Keratinocyte (primary cell): Measurements from ENCODE around the gene IP6K2. TPM values are rescaled to one million over a fixed set of nuclear protein-coding genes. Genes with fewer than 3 reads are reported as not detected.

Source experiments
- DNase-seq: peaks from one replicate; pipeline ENCODE4 v3.0.0-alpha.2; 2011; ENCODE audit warnings: low read depth, missing footprints, low spot score
- FAIRE-seq: peaks from 2 replicates; lab custom pipeline; 2011; peaks lifted over from hg19 to GRCh38; lab: Jason Lieb, UNC
- H2AFZ ChIP-seq: 2 replicates; pipeline ENCODE4 v1.6.0; 2012; ENCODE audit warnings: low read length, control low read depth, inconsistent platforms; ENCODE audit not compliant: control insufficient read depth
- H3K27ac ChIP-seq: 2 replicates; pipeline ENCODE4 v1.5.1; 2011; ENCODE audit warnings: low read length; ENCODE audit not compliant: control insufficient read depth, insufficient read depth
- H3K27me3 ChIP-seq: 3 replicates; pipeline ENCODE4 v1.6.0; 2011; ENCODE audit warnings: low read length; ENCODE audit not compliant: control insufficient read depth, insufficient read depth; ENCODE audit errors: extremely low read depth
- H3K36me3 ChIP-seq, 2 experiments: 2 replicates in 1 of 2; 3 replicates in 1 of 2; pipeline ENCODE4 v1.5.1; 2011; ENCODE audit warnings: low read length in 2 of 2, mild to moderate bottlenecking in 1 of 2; ENCODE audit not compliant: control insufficient read depth in 2 of 2, insufficient read depth in 2 of 2; ENCODE audit errors: extremely low read depth in 1 of 2
- H3K4me1 ChIP-seq: 3 replicates; pipeline ENCODE4 v1.5.1; 2011; ENCODE audit warnings: low read length; ENCODE audit not compliant: control insufficient read depth, insufficient read depth; ENCODE audit errors: extremely low read depth
- H3K4me2 ChIP-seq: 3 replicates; pipeline ENCODE4 v1.6.0; 2011; ENCODE audit warnings: low read depth, low read length; ENCODE audit not compliant: control insufficient read depth, insufficient read depth; ENCODE audit errors: extremely low read depth
- H3K4me3 ChIP-seq, 3 experiments: fragments of 200-600 bp in 1 of 3; sonication (generic) in 1 of 3; 2 replicates in 2 of 3; 3 replicates in 1 of 3; pipeline ENCODE4 v1.5.1; 2011 to 2016; ENCODE audit warnings: low read length in 3 of 3, mild to moderate bottlenecking in 3 of 3, control low read depth in 2 of 3, inconsistent platforms in 1 of 3, low read depth in 1 of 3, mixed read lengths in 1 of 3, mixed run types in 1 of 3, moderate library complexity in 1 of 3; ENCODE audit not compliant: control insufficient read depth in 2 of 3, insufficient read depth in 2 of 3; ENCODE audit errors: extremely low read depth in 1 of 3
- H3K79me2 ChIP-seq: 2 replicates; pipeline ENCODE4 v1.6.0; 2012; ENCODE audit warnings: low read length; ENCODE audit not compliant: control insufficient read depth, insufficient read depth
- H3K9ac ChIP-seq: 3 replicates; pipeline ENCODE4 v1.6.0; 2011; ENCODE audit warnings: low read length; ENCODE audit not compliant: control insufficient read depth, insufficient read depth; ENCODE audit errors: extremely low read depth
- H3K9me1 ChIP-seq: 3 replicates; pipeline ENCODE4 v1.6.0; 2011; ENCODE audit warnings: low read length; ENCODE audit not compliant: control insufficient read depth, insufficient read depth; ENCODE audit errors: extremely low read depth
- H3K9me3 ChIP-seq: 2 replicates; pipeline ENCODE4 v1.5.1; 2012; ENCODE audit warnings: low read depth, low read length; ENCODE audit not compliant: control insufficient read depth
- H4K20me1 ChIP-seq: 3 replicates; pipeline ENCODE4 v1.6.0; 2011; ENCODE audit warnings: low read length; ENCODE audit not compliant: control insufficient read depth, insufficient read depth; ENCODE audit errors: extremely low read depth
- EZH2 ChIP-seq: IDR thresholded peaks from one replicate; pipeline ENCODE4 v1.6.1; 2012; ENCODE audit warnings: inconsistent platforms, mild to moderate bottlenecking, low read length, moderate library complexity
- dilution Hi-C: fragments of 300-500 bp; cut with MboI; formaldehyde crosslinking; loops from one replicate; pipeline ENCODE4 v1.7.0; 2020; ENCODE audit warnings: low sequenced_read_pairs; ENCODE audit not compliant: extremely low pct_ligation_motif_present
- polyA plus RNA-seq, 5 experiments: library from polyadenylated mRNA; depleted of rRNA in 3 of 5; stranded (reverse) in 3 of 5; stranded (forward) in 1 of 5; unstranded in 1 of 5; fragments of >200 nt; gene quantifications; 1 replicate in 1 of 5; 2 replicates in 3 of 5; 3 replicates in 1 of 5; pipeline versions ENCODE4 v1.2.1 to v1.2.3, GENCODE V29; 2011 to 2012; ENCODE audit warnings: missing spikeins in 2 of 5, low read depth in 1 of 5, low replicate concordance in 1 of 5
- TF ChIP-seq, protein P1 (sequence below), 3 experiments: IDR thresholded peaks in 1 of 3; conservative IDR thresholded peaks in 1 of 3; optimal IDR thresholded peaks in 1 of 3; 2 replicates in 2 of 3; 3 replicates in 1 of 3; pipeline versions ENCODE3 to v1.5.1; 2011; ENCODE audit warnings: low read length in 3 of 3, mild to moderate bottlenecking in 3 of 3, moderate library complexity in 2 of 3, control low read depth in 1 of 3, inconsistent platforms in 1 of 3; ENCODE audit not compliant: insufficient read depth in 2 of 3; ENCODE audit errors: extremely low read depth in 1 of 3

Gene IP6K2
- polyA plus RNA-seq, 1 donor (not counting 4 experiments of a cell fraction or from before 2014, with no cell fraction given) = 110 TPM

DNA sequence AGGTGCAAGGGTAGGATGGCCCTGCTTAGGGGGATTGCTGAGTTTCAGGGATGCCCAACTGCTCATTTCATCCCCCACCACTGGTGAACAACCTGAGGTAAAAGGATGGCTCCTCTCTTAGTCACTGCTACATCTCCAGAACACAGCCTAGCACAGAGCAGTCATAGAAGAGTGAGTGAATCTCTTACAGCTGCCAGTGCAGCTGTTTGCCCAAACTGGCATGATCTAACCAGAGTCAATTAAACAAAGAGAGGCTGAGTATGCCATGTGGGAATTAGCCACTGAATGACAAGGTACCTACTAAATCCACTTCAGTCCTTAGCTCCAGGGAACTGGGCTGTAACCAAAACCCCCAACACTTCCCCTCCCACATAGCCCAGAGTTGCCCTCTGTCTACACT, 24.5 kb downstream of the IP6K2 start:
- Histone ChIP-seq H3K4me2 (no peak overlapping the region), H3K27me3 (no peaks in the 10 kb centered on the region), H3K9me1 (peaks cover 5% of the 10 kb centered on the region), H3K36me3 (peaks cover 55 to 63% of the 10 kb centered on the region in 2 experiments), H3K9me3 (no peaks in the 10 kb centered on the region), H4K20me1 (peaks cover 26% of the 10 kb centered on the region), H3K9ac (no peak overlapping the region), H3K79me2 (peaks cover 49% of the 10 kb centered on the region), H3K4me3 (no peak overlapping the region), H3K27ac (peak overlapping the region; percentile 10), H3K4me1 (peaks cover 22% of the 10 kb centered on the region), H2AFZ (no peak overlapping the region)
- FAIRE-seq (no peak), DNase-seq (no peak)
- TF ChIP-seq EZH2 = no peak
- TF ChIP-seq, protein P1, sequence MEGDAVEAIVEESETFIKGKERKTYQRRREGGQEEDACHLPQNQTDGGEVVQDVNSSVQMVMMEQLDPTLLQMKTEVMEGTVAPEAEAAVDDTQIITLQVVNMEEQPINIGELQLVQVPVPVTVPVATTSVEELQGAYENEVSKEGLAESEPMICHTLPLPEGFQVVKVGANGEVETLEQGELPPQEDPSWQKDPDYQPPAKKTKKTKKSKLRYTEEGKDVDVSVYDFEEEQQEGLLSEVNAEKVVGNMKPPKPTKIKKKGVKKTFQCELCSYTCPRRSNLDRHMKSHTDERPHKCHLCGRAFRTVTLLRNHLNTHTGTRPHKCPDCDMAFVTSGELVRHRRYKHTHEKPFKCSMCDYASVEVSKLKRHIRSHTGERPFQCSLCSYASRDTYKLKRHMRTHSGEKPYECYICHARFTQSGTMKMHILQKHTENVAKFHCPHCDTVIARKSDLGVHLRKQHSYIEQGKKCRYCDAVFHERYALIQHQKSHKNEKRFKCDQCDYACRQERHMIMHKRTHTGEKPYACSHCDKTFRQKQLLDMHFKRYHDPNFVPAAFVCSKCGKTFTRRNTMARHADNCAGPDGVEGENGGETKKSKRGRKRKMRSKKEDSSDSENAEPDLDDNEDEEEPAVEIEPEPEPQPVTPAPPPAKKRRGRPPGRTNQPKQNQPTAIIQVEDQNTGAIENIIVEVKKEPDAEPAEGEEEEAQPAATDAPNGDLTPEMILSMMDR (optimal IDR thresholded peaks at IDR 0.05 in 1 of 3, IDR thresholded peaks at IDR 0.05 in 1 of 3, conservative IDR thresholded peaks at IDR 0.05 in 1 of 3; ENCODE audit: extremely low read depth in 1 of 3, insufficient read depth in 2 of 3, low read length in 3 of 3) = no peak
- dilution Hi-C loops = no loop called here

DNA sequence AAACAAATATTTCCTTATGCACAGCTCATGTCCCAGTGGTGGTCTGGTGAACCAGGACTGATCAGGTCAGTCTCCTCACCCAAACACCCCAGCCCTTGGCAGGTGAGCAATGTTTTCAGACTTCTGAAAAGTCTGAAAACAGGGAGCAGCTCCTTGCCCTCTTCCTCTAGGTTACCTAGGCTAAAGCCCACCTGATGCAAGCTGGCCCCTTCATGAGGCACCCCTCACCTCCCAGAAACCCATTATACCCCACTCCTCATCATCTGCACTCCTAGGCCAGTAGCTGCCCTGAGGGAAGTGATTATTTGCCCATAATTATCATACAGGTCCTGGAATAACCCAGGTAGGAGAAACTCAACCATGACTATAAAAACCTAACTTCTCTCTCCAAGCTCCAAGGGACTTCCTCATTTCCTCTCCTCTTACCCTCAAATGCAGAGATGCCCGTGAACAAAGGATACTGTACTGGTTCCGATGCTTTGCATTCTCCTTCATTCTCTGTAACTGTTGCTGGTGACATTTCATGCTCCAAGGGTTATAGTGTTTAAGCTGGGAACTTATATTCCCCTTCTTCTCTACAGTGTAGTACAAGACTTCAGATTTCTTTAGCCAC, 26.1 kb downstream of the IP6K2 start:
- H3K9ac ChIP-seq = no peak overlapping the region
- H2AFZ ChIP-seq = no peak overlapping the region
- dilution Hi-C loops = no loop called here
- peaks cover 5% of the 10 kb centered on the region for H3K9me1 ChIP-seq
- TF ChIP-seq, protein P1 (optimal IDR thresholded peaks at IDR 0.05 in 1 of 3, IDR thresholded peaks at IDR 0.05 in 1 of 3, conservative IDR thresholded peaks at IDR 0.05 in 1 of 3; ENCODE audit: extremely low read depth in 1 of 3, insufficient read depth in 2 of 3, low read length in 3 of 3) = no peak
- TF ChIP-seq EZH2 = no peak
- no peak overlapping the region for H3K27ac ChIP-seq
- H3K79me2 ChIP-seq = peaks cover 35% of the 10 kb centered on the region
- FAIRE-seq (no peak), DNase-seq (no peak)
- H3K4me3 ChIP-seq = no peak overlapping the region
- H4K20me1 ChIP-seq = peaks cover 19% of the 10 kb centered on the region
- H3K36me3 ChIP-seq = peaks cover 56 to 63% of the 10 kb centered on the region in 2 experiments
- H3K4me2 ChIP-seq = no peak overlapping the region
- no peaks in the 10 kb centered on the region for H3K9me3 ChIP-seq
- peaks cover 34% of the 10 kb centered on the region for H3K4me1 ChIP-seq
- no peaks in the 10 kb centered on the region for H3K27me3 ChIP-seq
